Activated naive CD4-positive, alpha-beta T cell treated with anti-CD3 and anti-CD28 coated beads, Interleukin-2, amount 50 U/mL, for 16 hours (primary cell): ENCODE results near the gene MRPL21.

Source experiments
- DNase-seq: peaks from one replicate; pipeline ENCODE4 v3.0.0-alpha.2; 2020

Gene MRPL21

DNA sequence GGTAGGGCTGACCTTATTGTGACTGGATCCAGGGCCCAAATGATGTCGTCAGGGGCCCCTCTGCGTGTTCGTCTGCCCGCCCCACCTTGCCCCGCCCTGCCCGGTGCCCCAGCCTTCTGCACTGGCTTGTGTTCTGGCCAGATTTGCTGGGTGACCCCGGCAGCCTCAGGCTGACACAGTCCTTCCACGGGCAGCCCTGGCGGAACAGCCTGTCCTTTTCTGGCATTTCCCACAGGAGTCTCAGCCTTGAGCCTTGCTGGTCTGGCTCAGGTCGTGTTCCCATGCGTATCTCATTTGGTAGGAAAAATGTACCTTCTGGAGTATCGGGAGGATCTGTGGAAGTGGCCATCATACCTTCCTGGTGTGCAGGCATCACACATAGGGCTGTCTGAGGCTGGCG, 31.0 kb upstream of the MRPL21 start:
- no peak for DNase-seq

DNA sequence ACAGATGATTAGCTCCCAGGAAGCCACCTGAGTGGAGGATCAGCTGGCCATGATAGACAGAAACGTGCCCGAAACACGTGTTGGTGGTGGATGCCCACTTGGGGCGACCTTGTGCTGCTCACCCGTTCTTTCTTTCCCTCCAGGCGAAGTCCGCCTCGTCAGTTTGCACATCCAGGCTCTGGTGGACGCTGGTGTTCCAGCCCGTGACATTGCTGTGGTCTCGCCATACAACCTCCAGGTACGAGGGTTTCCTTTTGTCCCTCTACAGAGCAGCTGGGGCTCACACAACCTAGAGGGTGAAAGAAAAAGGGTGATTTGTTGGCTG, 30.7 kb upstream of the MRPL21 start:
- DNase-seq: no peak

DNA sequence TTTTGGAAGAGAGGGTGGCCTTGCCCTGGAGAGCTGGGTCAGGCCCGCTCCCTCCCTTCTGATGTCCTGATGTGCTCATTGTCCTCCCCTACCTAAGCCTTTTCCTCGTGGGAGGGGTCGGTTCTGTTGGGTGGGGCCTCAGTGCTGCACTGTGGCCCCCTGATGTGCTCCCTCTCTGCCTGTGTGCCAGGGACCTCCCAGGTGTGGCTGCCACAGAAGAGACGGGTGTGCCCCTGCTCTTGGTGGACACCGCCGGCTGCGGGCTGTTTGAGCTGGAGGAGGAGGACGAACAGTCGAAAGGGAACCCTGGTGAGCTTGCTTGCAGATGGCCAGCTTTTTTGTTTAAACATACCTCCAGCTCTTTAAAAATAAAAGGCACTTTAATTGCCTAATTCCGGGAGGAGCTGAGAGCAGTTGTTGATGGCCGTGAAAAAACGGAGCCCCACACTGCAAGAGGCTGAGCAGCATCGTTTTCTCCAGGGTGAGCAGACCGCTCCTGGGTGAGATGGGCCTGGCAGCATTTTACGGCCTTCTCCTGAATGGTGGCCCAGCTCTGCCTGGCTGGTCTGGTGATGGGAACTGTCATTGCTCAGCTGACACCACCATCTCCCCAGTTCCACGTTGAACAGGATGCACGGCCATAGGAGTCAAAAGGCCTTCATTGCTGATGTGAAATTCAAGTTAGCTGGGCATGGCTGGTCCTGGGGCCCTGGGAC, 30.1 kb upstream of the MRPL21 start:
- DNase-seq: no peak

DNA sequence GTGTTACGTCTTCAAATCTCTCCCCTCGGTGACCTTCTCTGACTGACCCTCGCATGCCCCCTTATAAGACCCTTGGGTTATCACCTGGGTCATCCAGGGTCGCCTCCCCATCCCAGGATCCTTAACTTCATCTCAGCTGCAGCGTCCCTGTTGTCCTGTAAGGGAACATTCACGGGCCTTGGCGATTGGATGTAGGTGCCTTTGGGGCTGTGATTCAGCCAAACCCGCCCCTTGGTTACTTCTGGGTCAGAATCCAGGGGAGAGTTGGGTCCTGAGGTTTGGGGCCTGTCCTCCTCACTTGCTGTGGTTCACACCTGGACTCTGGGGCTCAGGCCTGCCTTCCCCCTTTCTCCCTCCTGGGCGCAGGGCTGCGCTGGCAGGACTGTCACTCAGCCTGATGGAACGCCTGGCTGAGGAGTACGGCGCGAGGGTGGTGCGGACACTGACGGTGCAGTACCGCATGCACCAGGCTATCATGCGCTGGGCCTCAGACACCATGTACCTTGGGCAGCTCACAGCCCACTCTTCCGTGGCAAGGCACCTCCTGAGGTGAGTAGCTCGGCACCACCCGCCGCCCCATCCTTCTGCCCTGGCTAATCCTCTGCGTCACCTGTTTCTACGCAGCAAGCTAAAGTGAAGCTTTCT, 29.4 kb upstream of the MRPL21 start:
- DNase-seq: no peak

DNA sequence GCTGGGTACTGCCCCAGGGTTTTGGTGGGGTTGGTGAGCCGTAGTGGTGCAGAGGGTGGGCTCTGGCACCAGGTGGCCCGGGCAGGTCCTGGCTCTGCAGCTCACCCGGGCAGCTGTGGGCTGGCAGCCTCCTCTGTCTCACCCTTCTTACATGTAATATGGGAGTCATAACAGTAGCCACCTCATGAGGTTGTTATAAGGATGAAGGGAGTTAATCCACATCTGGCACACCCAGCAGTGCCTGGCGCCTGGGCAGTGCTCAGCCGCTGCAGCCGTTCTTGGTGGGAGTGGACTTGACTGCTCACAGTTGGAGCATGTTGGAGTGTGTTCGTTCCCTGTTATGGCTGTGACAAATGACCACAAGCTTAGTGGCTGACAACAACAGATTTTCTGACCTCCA, 28.7 kb upstream of the MRPL21 start:
- DNase-seq: no peak

DNA sequence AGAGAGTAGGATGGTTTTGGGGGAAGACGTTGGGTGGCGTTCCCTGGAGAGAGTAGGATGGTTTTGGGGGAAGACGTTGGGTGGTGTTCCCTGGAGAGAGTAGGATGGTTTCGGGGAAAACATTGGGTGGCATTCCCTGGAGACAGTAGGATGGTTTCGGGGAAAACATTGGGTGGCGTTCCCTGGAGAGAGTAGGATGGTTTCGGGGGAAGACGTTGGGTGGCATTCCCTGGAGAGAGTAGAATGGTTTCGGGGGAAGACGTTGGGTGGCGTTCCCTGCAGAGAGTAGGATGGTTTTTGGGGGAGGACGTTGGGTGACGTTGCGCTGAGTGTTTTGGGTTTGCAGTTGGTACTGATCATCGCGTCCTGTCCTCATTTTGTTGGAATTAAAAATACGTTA, 28.3 kb upstream of the MRPL21 start:
- DNase-seq: no peak

DNA sequence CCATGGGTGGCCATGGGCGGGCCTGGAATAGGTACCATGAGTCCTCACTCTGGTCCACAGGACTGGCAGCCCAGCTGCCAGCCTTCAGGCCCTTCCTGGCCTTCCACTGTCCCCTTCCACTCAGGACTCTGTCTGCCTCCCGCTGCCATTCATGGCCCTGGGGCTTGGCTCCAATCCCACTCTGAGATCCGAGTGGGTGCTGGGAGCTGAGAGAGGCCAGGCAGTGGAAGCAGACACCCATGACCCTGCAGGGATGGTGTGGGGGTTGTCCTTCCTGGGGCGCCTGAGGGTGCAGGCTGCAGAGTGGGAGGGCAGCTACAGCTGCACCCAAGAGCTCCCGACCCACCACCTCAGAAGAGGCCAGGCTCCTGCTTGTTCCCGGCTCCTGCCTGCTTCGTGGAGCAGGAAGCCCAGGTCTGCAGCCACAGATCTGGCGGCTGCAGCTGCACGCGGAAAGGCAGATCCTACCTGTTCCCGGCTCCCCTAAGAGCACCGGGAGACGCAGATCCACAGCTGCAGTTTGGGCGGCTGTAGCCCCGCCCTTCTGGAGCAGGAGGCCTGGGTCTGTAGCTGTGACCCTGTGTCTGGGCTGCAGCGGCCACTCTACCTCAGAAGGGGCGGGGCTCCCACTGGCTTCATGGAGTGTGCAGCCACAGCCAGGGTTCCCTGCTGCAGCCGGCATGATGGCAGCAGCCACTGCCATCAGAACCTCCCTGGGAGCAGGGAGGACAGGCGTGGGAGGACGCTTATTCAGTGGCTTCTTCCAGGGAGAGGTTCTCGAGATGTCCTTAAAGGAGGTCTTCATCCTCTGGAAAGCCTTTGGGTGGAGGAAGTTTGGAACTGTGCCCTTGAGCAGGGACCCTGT, 27.6 kb upstream of the MRPL21 start:
- no peak for DNase-seq

DNA sequence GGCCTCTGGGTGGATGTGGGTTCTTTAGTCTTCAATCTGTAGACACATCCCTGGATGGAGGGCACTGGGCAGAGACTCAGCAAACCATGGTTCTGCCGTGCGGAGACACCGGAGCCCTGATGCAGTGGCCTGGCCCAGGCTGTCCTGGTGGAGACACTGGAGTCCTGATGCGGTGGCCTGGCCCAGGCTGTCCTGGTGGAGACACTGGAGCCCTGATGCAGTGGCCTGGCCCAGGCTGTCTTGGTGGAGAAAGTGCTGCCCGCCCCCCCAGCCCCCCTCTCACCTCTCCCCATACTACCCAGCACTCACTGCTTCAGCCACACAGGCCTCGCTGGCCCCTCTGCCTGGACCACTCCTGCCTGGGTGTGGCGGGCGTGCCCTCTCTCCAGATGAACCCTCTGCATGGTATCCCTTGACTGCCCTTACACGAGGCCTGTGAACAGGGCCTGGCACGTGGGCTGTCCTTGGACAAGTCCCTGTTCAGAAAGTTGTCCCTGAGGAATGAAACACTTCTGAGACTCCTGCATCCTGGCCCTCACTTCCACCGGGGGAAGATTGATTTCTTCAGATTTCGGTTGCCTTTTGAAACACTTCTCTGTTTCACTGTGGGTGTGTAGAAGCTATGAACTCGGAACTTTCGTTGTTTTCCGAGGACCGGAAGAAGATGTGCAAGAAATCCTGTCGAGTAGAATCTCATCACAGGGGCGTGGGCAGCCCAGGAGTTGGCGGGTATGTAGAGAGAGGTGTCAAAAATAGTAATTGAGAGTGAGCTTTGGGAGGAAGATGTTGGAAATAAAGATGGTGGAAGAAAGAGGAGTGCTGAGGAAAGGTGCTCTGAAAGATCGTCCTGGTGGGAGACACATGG, 26.3 kb upstream of the MRPL21 start:
- no peak for DNase-seq

DNA sequence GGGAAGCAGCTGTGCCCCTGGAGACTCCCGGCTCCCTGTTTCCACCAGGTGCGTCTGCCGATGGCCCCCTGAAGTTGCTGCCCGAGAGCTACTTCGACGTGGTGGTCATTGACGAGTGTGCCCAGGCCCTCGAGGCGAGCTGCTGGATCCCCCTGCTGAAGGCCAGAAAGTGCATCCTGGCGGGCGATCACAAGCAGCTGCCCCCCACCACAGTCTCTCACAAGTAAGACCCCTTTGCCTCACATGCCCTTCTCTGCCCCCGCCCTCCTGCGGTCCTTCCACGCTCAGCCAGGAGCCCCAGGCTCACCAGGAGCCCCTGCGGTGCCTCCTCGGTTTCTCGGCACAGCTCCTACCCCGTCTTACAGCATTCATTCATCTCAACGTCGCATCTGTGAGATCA, 25.5 kb upstream of the MRPL21 start:
- DNase-seq: no peak

DNA sequence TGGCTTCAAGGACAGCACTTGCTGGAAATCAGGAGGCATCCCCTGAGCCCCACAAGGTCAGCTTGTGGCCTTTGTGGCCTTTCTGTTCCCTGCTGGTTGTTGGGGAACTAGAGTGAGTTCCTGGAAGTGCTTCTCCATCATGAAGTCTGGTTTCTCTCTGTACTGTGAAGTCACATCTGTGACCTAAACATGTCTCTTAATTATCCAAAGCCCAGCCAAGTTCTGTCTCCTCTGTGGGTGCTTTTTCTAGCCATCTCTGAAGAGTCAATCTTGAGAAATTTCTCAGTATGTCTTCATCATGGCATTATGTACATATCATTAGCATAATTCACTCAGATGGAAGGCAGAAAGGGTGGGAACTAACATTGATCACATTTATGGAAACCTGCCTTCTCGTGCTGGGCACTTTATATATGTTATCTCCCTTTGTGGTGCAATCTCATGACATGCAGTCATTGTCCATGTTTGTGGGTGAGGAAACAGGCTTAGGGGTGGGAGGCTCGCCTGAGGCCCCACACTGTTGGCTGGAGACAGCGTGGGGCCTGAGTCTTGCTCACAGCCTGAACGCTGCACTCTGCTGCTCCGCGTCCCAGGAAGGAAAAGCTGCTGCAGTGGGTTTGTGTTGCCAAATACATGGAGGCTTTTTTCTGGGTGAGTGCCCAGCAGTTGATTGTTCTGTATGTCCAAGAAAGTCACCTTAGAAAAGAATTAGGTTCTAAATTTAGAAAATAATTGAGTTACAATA, 24.7 kb upstream of the MRPL21 start:
- DNase-seq: no peak

DNA sequence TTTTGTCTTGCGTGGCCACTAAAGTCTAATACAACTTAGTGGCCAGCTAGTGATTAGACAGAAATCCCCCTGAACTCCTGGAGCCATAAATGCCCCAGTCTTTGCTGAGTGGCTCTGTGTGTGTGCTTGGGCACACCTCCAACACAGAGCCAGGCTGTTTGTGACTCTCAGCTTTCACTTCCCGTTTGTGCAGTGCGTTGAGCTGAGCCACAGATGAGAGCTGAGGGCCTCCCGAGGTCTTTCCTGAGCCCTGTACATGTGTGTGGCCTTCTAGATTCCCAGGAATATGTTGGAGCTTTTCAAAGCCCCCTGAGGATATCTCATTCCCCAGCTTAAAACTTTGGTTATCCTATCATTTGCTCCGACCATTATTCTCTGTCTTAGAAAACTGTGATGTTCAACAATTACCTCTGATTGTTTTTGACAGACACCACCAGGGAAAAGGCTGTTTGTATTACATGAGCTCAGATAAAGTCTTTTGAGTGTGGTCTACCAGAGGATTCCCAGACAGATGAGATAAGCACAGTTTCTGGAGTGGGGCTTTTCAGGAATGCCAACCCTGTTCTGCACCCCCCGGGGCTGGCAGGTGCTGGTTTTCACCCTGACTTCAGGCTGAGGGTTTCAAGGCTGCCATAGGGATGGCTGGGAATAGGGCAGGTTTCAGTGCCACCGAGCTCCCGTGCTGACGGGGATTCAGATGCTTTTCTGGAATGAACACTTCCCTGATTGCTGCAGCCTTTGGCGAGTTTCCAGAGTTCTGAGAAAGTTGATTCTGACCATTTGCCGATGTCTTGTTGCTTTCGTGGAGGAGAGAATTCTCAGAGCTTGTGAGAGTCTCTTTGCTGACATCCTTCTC, 23.9 kb upstream of the MRPL21 start:
- DNase-seq: no peak

DNA sequence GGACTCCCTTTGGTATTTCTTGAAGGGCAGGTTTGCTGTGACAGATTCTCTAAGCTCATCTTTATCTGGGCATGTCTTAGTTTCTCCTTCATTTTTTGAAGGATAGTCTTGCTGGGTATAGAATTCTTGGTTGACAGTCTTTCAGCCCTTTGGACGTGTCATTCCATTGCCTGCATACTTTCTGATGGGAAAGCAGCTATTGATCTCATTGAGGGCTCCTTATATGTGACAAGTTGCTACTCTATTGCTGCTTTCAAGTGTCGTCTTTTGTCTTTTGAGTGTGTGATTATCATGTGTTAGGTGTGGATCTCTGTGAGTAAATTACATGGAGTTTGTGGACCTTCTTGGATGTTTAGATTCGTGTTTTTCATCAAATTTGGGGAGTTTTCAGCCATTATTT, 22.0 kb upstream of the MRPL21 start:
- no peak for DNase-seq

DNA sequence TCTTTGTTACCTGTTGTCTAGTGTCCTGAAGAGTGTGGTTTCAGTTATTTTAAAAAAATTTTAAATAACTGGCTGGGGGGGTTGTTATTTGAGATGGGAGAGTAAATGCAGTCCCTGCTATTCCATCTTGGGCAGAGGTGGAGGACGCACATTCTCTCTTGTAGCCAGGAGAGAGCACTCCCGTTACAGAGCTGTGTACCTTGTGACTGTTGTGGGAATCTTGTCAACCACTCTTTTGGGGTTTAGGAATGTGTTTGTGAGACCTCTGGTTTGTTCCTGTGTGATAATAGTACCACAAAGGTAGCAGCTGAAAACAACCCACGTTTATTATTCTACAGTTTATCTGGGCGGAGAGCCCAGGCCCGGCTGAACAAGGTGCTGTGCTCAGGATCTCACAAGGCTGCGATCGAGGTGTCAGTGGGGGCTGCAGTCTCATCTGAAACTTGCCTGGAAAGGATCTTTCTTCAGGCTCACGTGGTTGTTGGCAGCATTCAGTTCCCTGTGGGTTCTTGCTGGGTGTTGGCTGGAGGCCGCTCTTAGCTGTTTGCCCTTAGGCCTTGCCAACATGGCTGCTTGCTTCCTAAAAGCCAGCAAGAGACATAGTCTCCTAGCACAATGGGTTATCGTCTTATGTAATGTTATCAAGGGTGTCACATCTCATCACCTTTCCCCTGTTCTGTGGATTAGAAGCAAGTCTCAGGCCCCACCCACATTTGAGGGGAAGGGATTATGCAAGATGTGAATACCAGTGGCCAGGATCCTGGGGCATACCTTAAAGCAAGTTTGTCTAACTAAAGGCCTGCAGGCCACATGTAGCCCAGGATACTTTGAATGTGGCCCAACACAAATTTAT, 20.7 kb upstream of the MRPL21 start:
- DNase-seq: no peak

DNA sequence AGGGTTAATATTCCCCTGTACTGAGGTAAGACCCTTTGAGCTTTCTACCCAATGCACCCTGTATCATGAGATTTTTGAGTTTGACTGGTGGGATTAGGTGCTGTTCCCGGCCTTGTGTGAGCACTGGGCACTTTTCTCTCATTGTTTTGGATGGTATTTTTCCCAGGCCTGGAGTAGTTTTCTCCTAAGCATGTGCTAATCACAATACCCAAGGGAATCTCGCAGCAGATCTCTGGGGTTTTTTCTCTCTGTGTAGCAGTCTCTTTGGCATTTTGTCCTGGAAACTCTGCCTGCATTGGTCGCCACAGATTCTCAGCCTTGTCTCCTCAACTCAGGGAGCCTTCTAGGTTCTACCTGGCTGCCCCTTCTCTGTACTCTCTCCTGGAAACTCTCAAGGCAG, 20.0 kb upstream of the MRPL21 start:
- no peak for DNase-seq

DNA sequence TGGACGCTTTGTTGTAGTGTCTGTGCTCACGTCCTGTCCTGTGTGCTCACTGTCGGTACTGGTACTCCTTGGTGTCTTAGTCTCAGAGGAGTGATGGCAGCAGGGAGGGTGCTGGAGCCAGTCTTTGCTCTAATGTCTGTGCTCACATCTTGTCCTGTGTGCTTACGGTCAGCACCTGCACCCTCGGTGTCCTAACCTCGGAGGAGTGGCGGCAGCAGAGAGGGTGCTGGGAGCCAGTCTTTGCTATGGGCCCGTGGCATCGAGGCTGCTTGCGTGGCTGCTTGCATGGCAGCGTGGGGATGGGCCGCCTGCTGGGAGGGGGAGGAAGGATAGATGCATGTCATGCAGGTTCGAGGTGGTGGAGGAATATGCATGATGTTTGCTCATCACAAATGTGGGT, 12.8 kb upstream of the MRPL21 start:
- no peak for DNase-seq

DNA sequence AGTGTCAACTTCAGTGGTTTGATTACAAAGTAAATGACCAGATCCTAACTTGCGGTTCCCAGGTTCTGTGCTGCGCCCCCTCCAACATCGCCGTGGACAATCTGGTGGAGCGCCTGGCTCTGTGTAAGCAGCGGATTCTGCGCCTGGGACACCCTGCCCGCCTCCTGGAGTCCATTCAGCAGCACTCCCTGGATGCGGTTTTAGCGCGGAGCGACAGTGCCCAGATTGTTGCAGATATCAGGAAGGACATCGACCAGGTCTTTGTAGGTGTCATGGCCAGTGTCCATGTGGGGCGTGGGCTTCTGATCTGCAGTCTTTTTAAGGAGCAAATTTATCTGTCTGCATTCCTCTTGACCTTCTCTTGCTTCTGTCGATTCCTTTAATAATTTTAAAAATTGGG, 11.1 kb upstream of the MRPL21 start:
- DNase-seq: no peak

DNA sequence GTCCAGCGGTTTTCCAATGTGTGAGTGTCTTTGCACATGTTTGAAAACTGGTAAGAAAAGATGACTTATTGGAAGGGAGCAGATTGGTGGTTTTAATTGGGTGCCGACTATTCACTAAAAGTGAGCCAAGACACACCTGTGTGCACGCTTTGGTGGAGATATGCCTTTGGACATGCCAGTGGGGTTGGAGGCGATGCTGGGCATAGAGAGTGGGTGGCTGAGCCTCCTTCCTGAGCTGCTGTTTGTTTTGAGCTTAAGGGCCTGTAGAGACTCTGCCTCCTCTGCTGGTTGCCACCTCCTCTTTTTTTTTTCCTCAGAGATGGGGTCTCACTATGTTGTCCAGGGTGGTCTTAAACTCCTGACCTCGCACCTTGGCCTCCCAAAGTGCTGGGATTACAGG, 9.6 kb upstream of the MRPL21 start:
- DNase-seq: no peak

DNA sequence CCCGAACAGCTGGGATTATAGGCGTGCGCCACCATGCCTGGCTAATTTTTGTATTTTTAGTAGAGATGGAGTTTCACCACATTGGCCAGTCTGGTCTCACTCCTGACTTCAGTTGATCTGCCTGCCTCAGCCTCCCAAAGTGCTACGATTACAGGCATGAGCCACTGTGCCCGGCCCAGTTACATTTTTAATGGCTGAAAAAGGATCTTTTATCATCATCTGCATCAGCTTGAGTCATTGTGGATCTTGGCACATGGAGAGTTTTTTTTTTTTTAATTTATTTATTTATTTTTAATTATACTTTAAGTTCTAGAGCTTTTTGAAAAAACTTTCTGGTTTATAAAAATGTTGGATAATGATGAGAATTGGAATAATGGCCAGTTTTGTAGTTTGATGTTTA, 8.6 kb upstream of the MRPL21 start:
- no peak for DNase-seq

DNA sequence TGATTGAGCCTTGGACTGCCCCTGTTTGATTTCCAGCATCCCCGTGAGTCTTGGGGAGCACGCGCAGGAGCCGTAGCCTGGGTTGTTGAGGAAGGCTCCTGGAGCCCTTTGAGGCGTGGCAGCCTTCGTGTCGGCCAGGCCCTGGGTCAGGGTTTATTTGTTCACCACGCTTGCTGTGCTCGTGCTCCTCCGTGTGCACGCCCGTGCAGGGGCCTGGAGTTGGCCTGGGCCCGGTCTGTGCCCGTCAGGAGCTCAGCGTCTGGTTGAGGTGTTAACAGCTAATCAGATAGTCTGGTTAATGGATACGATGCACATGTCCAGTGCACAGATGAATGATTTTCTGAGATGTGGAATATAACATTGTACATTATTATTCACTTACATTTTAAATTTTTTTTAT, 8.1 kb upstream of the MRPL21 start:
- no peak for DNase-seq

DNA sequence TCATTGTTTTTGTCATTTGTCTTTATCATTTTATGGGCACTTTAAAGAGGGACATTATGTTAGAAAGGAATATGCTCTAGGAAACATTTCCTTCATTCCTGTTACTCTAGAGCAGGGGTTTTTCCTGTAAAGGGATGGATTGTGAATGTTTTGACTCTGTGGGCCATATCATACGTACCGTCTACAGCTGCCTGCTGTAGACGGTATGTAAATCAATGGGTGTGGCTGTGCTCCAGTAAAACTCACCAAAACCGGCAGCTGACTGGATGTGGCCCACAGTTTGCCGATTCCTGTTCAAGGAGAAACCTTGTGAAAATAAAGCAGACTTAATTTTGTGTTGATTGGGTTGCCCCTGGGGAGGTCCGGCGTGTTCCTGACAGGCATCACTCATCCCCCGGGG, 7.3 kb upstream of the MRPL21 start:
- DNase-seq: no peak

DNA sequence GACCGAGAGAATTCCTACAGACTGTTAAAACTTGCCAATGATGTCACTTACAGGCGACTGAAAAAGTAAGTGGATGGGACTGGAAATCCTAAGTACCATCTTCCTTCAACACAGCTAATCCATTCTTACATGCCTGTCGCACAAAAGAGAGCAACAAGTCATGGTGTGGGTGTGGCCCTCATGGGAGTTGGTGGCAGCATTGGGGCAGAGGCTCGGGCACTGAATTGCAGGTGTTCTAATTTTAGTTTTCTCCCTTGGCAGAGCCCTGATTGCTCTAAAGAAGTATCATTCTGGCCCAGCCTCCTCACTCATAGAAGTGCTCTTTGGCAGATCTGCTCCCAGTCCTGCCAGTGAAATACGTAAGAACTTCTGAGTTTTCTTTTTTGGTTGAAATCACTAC, 4.6 kb upstream of the MRPL21 start:
- no peak for DNase-seq
